Measurements from ENCODE around the gene PLCB4. TPM values are rescaled to one million over a fixed set of nuclear protein-coding genes. Genes with fewer than 3 reads are reported as not detected.

The PLCB4 gene
- total and polyA plus RNA-seq, 2 experiments from 2014 or later, result 31.6 to 39.2 TPM

DNA sequence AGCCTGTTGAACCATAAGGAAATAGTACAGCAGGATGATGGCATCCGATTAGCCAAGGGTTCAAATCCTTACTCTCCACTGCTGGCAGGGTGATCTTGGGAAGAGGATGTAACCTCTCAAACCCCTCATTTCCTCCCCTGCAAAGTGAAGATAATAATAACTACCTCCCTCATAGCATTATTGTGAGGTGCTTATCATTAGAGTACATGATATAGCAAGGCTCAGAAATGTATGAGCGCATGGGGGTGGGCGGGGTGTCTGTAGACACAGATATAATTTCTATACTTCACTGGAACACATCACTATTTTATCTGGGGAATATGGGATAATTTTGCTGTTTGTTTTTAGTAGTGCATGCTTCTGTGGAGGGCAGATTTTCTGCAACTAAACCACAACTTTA, 355.7 kb downstream of the PLCB4 start:
- H3K27ac ChIP-seq, result no peak overlapping the region
- H3K4me1 ChIP-seq (ENCODE audit: low read depth), result no peaks in the 10 kb centered on the region
- H3K9me3 ChIP-seq (ENCODE audit: low read depth), result no peaks in the 10 kb centered on the region
- no peaks in the 10 kb centered on the region for H3K27me3 ChIP-seq
- TF ChIP-seq, protein P1, sequence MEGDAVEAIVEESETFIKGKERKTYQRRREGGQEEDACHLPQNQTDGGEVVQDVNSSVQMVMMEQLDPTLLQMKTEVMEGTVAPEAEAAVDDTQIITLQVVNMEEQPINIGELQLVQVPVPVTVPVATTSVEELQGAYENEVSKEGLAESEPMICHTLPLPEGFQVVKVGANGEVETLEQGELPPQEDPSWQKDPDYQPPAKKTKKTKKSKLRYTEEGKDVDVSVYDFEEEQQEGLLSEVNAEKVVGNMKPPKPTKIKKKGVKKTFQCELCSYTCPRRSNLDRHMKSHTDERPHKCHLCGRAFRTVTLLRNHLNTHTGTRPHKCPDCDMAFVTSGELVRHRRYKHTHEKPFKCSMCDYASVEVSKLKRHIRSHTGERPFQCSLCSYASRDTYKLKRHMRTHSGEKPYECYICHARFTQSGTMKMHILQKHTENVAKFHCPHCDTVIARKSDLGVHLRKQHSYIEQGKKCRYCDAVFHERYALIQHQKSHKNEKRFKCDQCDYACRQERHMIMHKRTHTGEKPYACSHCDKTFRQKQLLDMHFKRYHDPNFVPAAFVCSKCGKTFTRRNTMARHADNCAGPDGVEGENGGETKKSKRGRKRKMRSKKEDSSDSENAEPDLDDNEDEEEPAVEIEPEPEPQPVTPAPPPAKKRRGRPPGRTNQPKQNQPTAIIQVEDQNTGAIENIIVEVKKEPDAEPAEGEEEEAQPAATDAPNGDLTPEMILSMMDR (IDR thresholded peaks at IDR 0.05; ENCODE audit: low read depth, low read length), result no peak
- H3K36me3 ChIP-seq, result peaks cover 41% of the 10 kb centered on the region
- no peak overlapping the region for H3K4me3 ChIP-seq
- no peak for DNase-seq (ENCODE audit: low read depth in 1 of 2, low spot score in 1 of 2)

GRCh38 chr20:9427430-9428291, 358.8 kb downstream of the PLCB4 start:
- Histone ChIP-seq H3K27ac (no peak overlapping the region), H3K9me3 (ENCODE audit: low read depth) (no peaks in the 10 kb centered on the region), H3K4me1 (ENCODE audit: low read depth) (no peaks in the 10 kb centered on the region), H3K27me3 (no peaks in the 10 kb centered on the region), H3K4me3 (no peak overlapping the region), H3K36me3 (peaks cover 21% of the 10 kb centered on the region)
- DNase-seq (ENCODE audit: low read depth in 1 of 2, low spot score in 1 of 2), result no peak
- TF ChIP-seq, protein P1 (IDR thresholded peaks at IDR 0.05; ENCODE audit: low read depth, low read length), result no peak

GRCh38 chr20:9428292-9428607, 359.4 kb downstream of the PLCB4 start:
- Histone ChIP-seq H3K9me3 (ENCODE audit: low read depth) (no peaks in the 10 kb centered on the region), H3K27ac (no peak overlapping the region), H3K4me1 (ENCODE audit: low read depth) (no peaks in the 10 kb centered on the region), H3K4me3 (no peak overlapping the region), H3K27me3 (no peaks in the 10 kb centered on the region), H3K36me3 (peaks cover 20% of the 10 kb centered on the region)
- DNase-seq (ENCODE audit: low read depth in 1 of 2, low spot score in 1 of 2), result no peak
- TF ChIP-seq, protein P1 (IDR thresholded peaks at IDR 0.05; ENCODE audit: low read depth, low read length), result no peak

- Histone ChIP-seq H3K4me3 (no peak overlapping the region), H3K36me3 (peaks cover 32% of the 10 kb centered on the region), H3K27me3 (no peaks in the 10 kb centered on the region), H3K27ac (no peak overlapping the region), H3K4me1 (ENCODE audit: low read depth) (no peaks in the 10 kb centered on the region), H3K9me3 (ENCODE audit: low read depth) (no peaks in the 10 kb centered on the region)
- TF ChIP-seq, protein P1 (IDR thresholded peaks at IDR 0.05; ENCODE audit: low read depth, low read length), result no peak
- DNase-seq (ENCODE audit: low read depth in 1 of 2, low spot score in 1 of 2), result no peak
Measured at GRCh38 chr20:9439806-9440205, 370.9 kb downstream of the PLCB4 start.

DNA sequence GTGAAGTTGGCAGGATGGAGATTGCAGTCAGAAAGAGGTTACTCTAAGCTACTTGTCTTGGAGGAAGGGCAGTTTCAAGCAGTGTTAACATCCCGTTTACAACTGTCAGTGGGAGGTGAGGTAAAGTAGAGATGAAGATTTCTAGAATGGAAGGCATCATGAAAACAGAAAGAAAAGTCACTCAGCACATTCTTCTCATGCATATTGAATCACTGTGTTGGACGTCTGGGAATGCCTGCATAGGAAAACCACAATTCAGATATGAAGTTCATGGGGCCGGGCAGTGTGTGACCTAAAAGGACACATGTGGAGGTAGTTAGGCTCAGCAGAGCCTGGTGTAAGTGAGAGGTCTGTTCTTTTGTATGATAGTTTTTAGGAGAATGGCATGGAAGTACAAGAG, 372.0 kb downstream of the PLCB4 start:
- no peaks in the 10 kb centered on the region for H3K4me1 ChIP-seq (ENCODE audit: low read depth)
- H3K9me3 ChIP-seq (ENCODE audit: low read depth), result no peaks in the 10 kb centered on the region
- no peaks in the 10 kb centered on the region for H3K27me3 ChIP-seq
- TF ChIP-seq, protein P1 (IDR thresholded peaks at IDR 0.05; ENCODE audit: low read depth, low read length), result no peak
- H3K4me3 ChIP-seq, result no peak overlapping the region
- peaks cover 41% of the 10 kb centered on the region for H3K36me3 ChIP-seq
- DNase-seq (ENCODE audit: low read depth in 1 of 2, low spot score in 1 of 2), result no peak
- H3K27ac ChIP-seq, result no peak overlapping the region

All from cardiac muscle cell (in vitro differentiated cells and primary cell).